Natural killer cell (primary cell): Measurements from ENCODE around the gene BRPF3. TPM values are rescaled to one million over a fixed set of nuclear protein-coding genes. Genes with fewer than 3 reads are reported as not detected.

Experiments
- ATAC-seq, 3 donors: fragments of 150-1000 bp in 2 of 3; fragments of 200-7000 bp in 1 of 3; cut with Tn5 transposase; 1 replicate in 1 of 3; 2 replicates in 2 of 3; pipeline ENCODE4 v1.10.0; 2021; ENCODE audit warnings: mild to moderate bottlenecking in 2 of 3, moderate library complexity in 2 of 3
- DNase-seq, 2 donors: peaks; one replicate each; pipeline versions ENCODE4 v3.0.0 to v3.0.0-alpha.2; 2013 to 2021; ENCODE audit warnings: mixed read lengths in 1 of 2
- H3K27ac ChIP-seq: one replicate; pipeline ENCODE4 v1.5.1; 2013; ENCODE audit warnings: mild to moderate bottlenecking, low read length
- H3K27me3 ChIP-seq: one replicate; pipeline ENCODE4 v1.6.1; 2013; ENCODE audit warnings: low read length; ENCODE audit not compliant: control insufficient read depth, insufficient read depth
- H3K36me3 ChIP-seq: one replicate; pipeline ENCODE4 v1.6.1; 2013; ENCODE audit warnings: low read length; ENCODE audit not compliant: control insufficient read depth, insufficient read depth
- H3K4me1 ChIP-seq: one replicate; pipeline ENCODE4 v1.6.1; 2013; ENCODE audit warnings: low read length; ENCODE audit not compliant: control insufficient read depth, insufficient read depth
- H3K4me3 ChIP-seq: one replicate; pipeline ENCODE4 v1.5.1; 2013; ENCODE audit warnings: low read length
- H3K9me3 ChIP-seq: one replicate; pipeline ENCODE4 v1.6.1; 2013; ENCODE audit warnings: low read length; ENCODE audit not compliant: control insufficient read depth, insufficient read depth
- H3K27ac Mint-ChIP-seq, 2 donors: one replicate each; pipeline ENCODE4 v1.8.0; 2022; ENCODE audit warnings: mild to moderate bottlenecking in 2 of 2, mixed read lengths in 2 of 2, moderate library complexity in 1 of 2
- H3K27me3 Mint-ChIP-seq, 2 donors: one replicate each; pipeline ENCODE4 v1.8.0; 2022; ENCODE audit warnings: low read depth in 2 of 2, mixed read lengths in 2 of 2
- H3K36me3 Mint-ChIP-seq: one replicate; pipeline ENCODE4 v1.8.0; 2022; ENCODE audit warnings: mixed read lengths
- H3K4me1 Mint-ChIP-seq, 2 donors: one replicate each; pipeline ENCODE4 v1.8.0; 2022; ENCODE audit warnings: mixed read lengths in 2 of 2
- H3K4me3 Mint-ChIP-seq: one replicate; pipeline ENCODE4 v1.8.0; 2022; ENCODE audit warnings: mild to moderate bottlenecking, moderate library complexity, mixed read lengths
- H3K9me3 Mint-ChIP-seq, 2 donors: one replicate each; pipeline ENCODE4 v1.8.0; 2022; ENCODE audit warnings: mixed read lengths in 2 of 2
- CTCF ChIP-seq: fragments of 200-600 bp; IDR thresholded peaks from one replicate; pipeline ENCODE4 v1.8.0; 2022; ENCODE audit warnings: antibody characterized with exemption
- WGBS: methylation state at CpG from one replicate; pipeline ENCODE4 v1.1.7; 2013; ENCODE audit warnings: missing lambda C conversion rate; ENCODE audit not compliant: insufficient coverage; 5-methylcytosine and 5-hydroxymethylcytosine counted together
- intact Hi-C: fragments of 100-400 bp; cut with micrococcal nuclease; formaldehyde crosslinking; loops from one replicate; pipeline ENCODE4 v1.14.2; 2022
- total RNA-seq, 4 donors: library from RNA; stranded (reverse); fragments of 120-200 nt in 1 of 4; gene quantifications; one replicate each; pipeline versions ENCODE4 v1.2.3 to v1.2.4, GENCODE V29; 2013 to 2022

The BRPF3 gene
- total RNA-seq, 3 donors from 2014 or later (not counting 1 experiment from before 2014, with no cell fraction given): 46.0 to 58.5 (median 57.4) TPM

- H3K4me3 ChIP-seq: no peak overlapping the region
- intact Hi-C loops: no loop called here
- peaks cover 22% of the 10 kb centered on the region for H3K36me3 Mint-ChIP-seq
- H3K4me1 ChIP-seq: no peaks in the 10 kb centered on the region
- DNase-seq: no peak
- peaks cover 9% of the 10 kb centered on the region in 2 donors for H3K4me1 Mint-ChIP-seq
- H3K27ac Mint-ChIP-seq: no peak overlapping the region
- no peak overlapping the region for H3K4me3 Mint-ChIP-seq
- H3K27ac ChIP-seq: no peak overlapping the region
- no peak for TF ChIP-seq CTCF
- 98% methylated on average over 11 of the region's 11 CpGs for WGBS
- H3K27me3 Mint-ChIP-seq: no peaks in the 10 kb centered on the region
- no peaks in the 10 kb centered on the region for H3K27me3 ChIP-seq
- peaks cover 62% of the 10 kb centered on the region for H3K36me3 ChIP-seq
- H3K9me3 ChIP-seq: no peaks in the 10 kb centered on the region
- no peak for ATAC-seq
- no peaks in the 10 kb centered on the region for H3K9me3 Mint-ChIP-seq
These were observed 33.8 kb downstream of the BRPF3 start for GRCh38 chr6:36230371-36230770.

- Mint-ChIP-seq H3K4me1 (peaks cover 4 to 11% of the 10 kb centered on the region in 2 donors), H3K27ac (no peak overlapping the region), H3K36me3 (peaks cover 18% of the 10 kb centered on the region), H3K4me3 (no peak overlapping the region), H3K27me3 (no peaks in the 10 kb centered on the region), H3K9me3 (no peaks in the 10 kb centered on the region)
- H3K4me3 ChIP-seq: no peak overlapping the region
- intact Hi-C loops: no loop called here
- H3K27me3 ChIP-seq: no peaks in the 10 kb centered on the region
- no peaks in the 10 kb centered on the region for H3K4me1 ChIP-seq
- 93% methylated on average over 4 of the region's 4 CpGs for WGBS
- H3K27ac ChIP-seq: no peak overlapping the region
- no peak for TF ChIP-seq CTCF
- no peak for ATAC-seq
- H3K9me3 ChIP-seq: no peaks in the 10 kb centered on the region
- H3K36me3 ChIP-seq: peaks cover 49% of the 10 kb centered on the region
- no peak for DNase-seq
These were observed 35.6 kb downstream of the BRPF3 start for GRCh38 chr6:36232172-36232571.

GRCh38 chr6:36235309-36235708, 38.8 kb downstream of the BRPF3 start:
- H3K4me3 Mint-ChIP-seq: no peak overlapping the region
- ATAC-seq (peak in 2 of 3 donors; percentile 26 to 58), DNase-seq (peak in 1 of 2 donors; percentile 9)
- Histone ChIP-seq H3K27ac (no peak overlapping the region), H3K27me3 (no peaks in the 10 kb centered on the region), H3K4me3 (no peak overlapping the region), H3K36me3 (peaks cover 20% of the 10 kb centered on the region), H3K9me3 (no peaks in the 10 kb centered on the region), H3K4me1 (no peaks in the 10 kb centered on the region)
- H3K27me3 Mint-ChIP-seq: no peaks in the 10 kb centered on the region
- peaks cover 4 to 11% of the 10 kb centered on the region in 2 donors for H3K4me1 Mint-ChIP-seq
- peaks cover 15% of the 10 kb centered on the region for H3K36me3 Mint-ChIP-seq
- H3K9me3 Mint-ChIP-seq: no peaks in the 10 kb centered on the region
- TF ChIP-seq CTCF: no peak
- no peak overlapping the region for H3K27ac Mint-ChIP-seq
- 49% methylated on average over 3 of the region's 3 CpGs for WGBS
- intact Hi-C loops: no loop called here

GRCh38 chr6:36235862-36236261, 39.3 kb downstream of the BRPF3 start:
- Histone ChIP-seq H3K9me3 (no peaks in the 10 kb centered on the region), H3K36me3 (peaks cover 15% of the 10 kb centered on the region), H3K27ac (no peak overlapping the region), H3K27me3 (no peaks in the 10 kb centered on the region), H3K4me3 (no peak overlapping the region), H3K4me1 (no peaks in the 10 kb centered on the region)
- no peak for ATAC-seq
- H3K27ac Mint-ChIP-seq: no peak overlapping the region
- no peak overlapping the region for H3K4me3 Mint-ChIP-seq
- 98% methylated on average over 17 of the region's 17 CpGs for WGBS
- no peaks in the 10 kb centered on the region for H3K9me3 Mint-ChIP-seq
- no peak for DNase-seq
- peaks cover 4 to 11% of the 10 kb centered on the region in 2 donors for H3K4me1 Mint-ChIP-seq
- TF ChIP-seq CTCF: no peak
- H3K36me3 Mint-ChIP-seq: peaks cover 13% of the 10 kb centered on the region
- H3K27me3 Mint-ChIP-seq: no peaks in the 10 kb centered on the region
- intact Hi-C loops: no loop called here
